A673 (cell line): ENCODE data around the gene PSTPIP1. TPM values are rescaled to one million over a fixed set of nuclear protein-coding genes. Genes with fewer than 3 reads are reported as not detected.

Experiments
- BruUV-seq: library from RNA; stranded (reverse); fragments of 400-500 nt; replicated peaks from 2 replicates; lab custom pipeline; 2021; lab: Mats Ljungman, UMichigan
- CTCF ChIA-PET: fragments of 300-600 bp; sonication (Branson Sonifier 250); formaldehyde crosslinking; loops from one replicate; lab custom pipeline; 2022; ENCODE audit warnings: antibody characterized with exemption; lab: Charles Lee
- POLR2A ChIA-PET: fragments of 300-600 bp; sonication (Branson Sonifier 250); formaldehyde crosslinking; loops from one replicate; lab custom pipeline; 2022; ENCODE audit warnings: antibody characterized with exemption; ENCODE audit not compliant: low non-redundant PET; lab: Charles Lee
- DNase-seq: peaks from one replicate; pipeline ENCODE4 v3.0.0-alpha.2; 2015; ENCODE audit warnings: low spot score
- H3K27ac ChIP-seq: fragments of 200-600 bp; sonication (generic); 2 replicates; pipeline ENCODE4 v1.5.1; 2016; ENCODE audit warnings: mixed run types, low read depth, mild to moderate bottlenecking, mixed read lengths, antibody characterized with exemption, low read length; ENCODE audit not compliant: poor library complexity, severe bottlenecking
- H3K27me3 ChIP-seq: fragments of 200-600 bp; sonication (generic); replicated peaks from 2 replicates; pipeline ENCODE4 v1.6.1; 2017; ENCODE audit warnings: mixed run types, low read depth, mild to moderate bottlenecking, mixed read lengths, antibody characterized with exemption, low read length; ENCODE audit not compliant: insufficient read depth, poor library complexity
- H3K36me3 ChIP-seq: fragments of 200-600 bp; sonication (generic); 2 replicates; pipeline ENCODE4 v1.6.1; 2016; ENCODE audit warnings: mixed run types, mild to moderate bottlenecking, mixed read lengths, antibody characterized with exemption, low read length; ENCODE audit not compliant: insufficient read depth, poor library complexity, severe bottlenecking
- H3K4me1 ChIP-seq: fragments of 200-600 bp; sonication (generic); 2 replicates; pipeline ENCODE4 v1.6.1; 2017; ENCODE audit warnings: mixed run types, mild to moderate bottlenecking, mixed read lengths, antibody characterized with exemption, low read length; ENCODE audit not compliant: insufficient read depth, poor library complexity, severe bottlenecking
- H3K4me3 ChIP-seq: fragments of 200-600 bp; sonication (generic); 2 replicates; pipeline ENCODE4 v1.5.1; 2016; ENCODE audit warnings: low read depth, mixed run types, mild to moderate bottlenecking, mixed read lengths, low read length; ENCODE audit not compliant: poor library complexity, severe bottlenecking
- H3K9me3 ChIP-seq: fragments of 200-600 bp; sonication (generic); 2 replicates; pipeline ENCODE4 v1.6.1; 2016; ENCODE audit warnings: mixed run types, low read depth, mild to moderate bottlenecking, mixed read lengths, antibody characterized with exemption, low read length; ENCODE audit not compliant: poor library complexity, severe bottlenecking
- CTCF ChIP-seq: fragments of 300-800, 200-600 bp; sonication (generic); conservative IDR thresholded peaks from 2 replicates; pipeline ENCODE4 v1.5.1; 2017; ENCODE audit warnings: low read depth, mild to moderate bottlenecking, antibody characterized with exemption, low read length, moderate library complexity, mixed read lengths
- EZH2 ChIP-seq: fragments of 200-600 bp; sonication (generic); IDR thresholded peaks from 2 replicates; pipeline ENCODE4 v1.6.1; 2017; ENCODE audit warnings: borderline replicate concordance, low read depth, mild to moderate bottlenecking, mixed read lengths, antibody characterized with exemption, low read length; ENCODE audit not compliant: poor library complexity, severe bottlenecking
- intact Hi-C: fragments of 100-400 bp; cut with micrococcal nuclease; formaldehyde crosslinking; loops from one replicate; pipeline ENCODE4 v1.10.0; 2022; ENCODE audit not compliant: unreplicated experiment
- total RNA-seq: library from RNA; stranded (reverse); gene quantifications from 2 replicates; pipeline ENCODE4 v1.2.3, GENCODE V29; 2021

Gene PSTPIP1
- total RNA-seq, 1 experiment from 2014 or later = not detected

GRCh38 chr15:77032647-77033416, 37.9 kb downstream of the PSTPIP1 start:
- intact Hi-C loops = no loop called here
- CTCF ChIA-PET = interaction anchor here (2.7 kb wide), 1 partner anchor 511 kb away, joined by 10 read pairs; no protein-coding TSS in a partner anchor
- no peak overlapping the region for H3K27ac ChIP-seq
- peaks cover 8% of the 10 kb centered on the region for H3K4me1 ChIP-seq
- H3K4me3 ChIP-seq = no peak overlapping the region
- no peaks in the 10 kb centered on the region for H3K36me3 ChIP-seq
- no TSS peak for BruUV-seq
- no peaks in the 10 kb centered on the region for H3K9me3 ChIP-seq
- POLR2A ChIA-PET = no interaction called here
- TF ChIP-seq CTCF (no peak), EZH2 (no peak)
- H3K27me3 ChIP-seq = no peaks in the 10 kb centered on the region
- no peak for DNase-seq

- DNase-seq = no peak
- POLR2A ChIA-PET = no interaction called here
These were observed 38.4 kb downstream of the PSTPIP1 start for GRCh38 chr15:77033417-77033728.

More at GRCh38 chr15:77033417-77033728, 38.4 kb downstream of the PSTPIP1 start:
- intact Hi-C loops = no loop called here
- Histone ChIP-seq H3K4me3 (no peak overlapping the region), H3K9me3 (no peaks in the 10 kb centered on the region), H3K36me3 (no peaks in the 10 kb centered on the region), H3K27me3 (no peaks in the 10 kb centered on the region), H3K4me1 (peaks cover 8% of the 10 kb centered on the region), H3K27ac (no peak overlapping the region)
- BruUV-seq = no TSS peak
- CTCF ChIA-PET = interaction anchor here (2.7 kb wide), 1 partner anchor 510 kb away, joined by 10 read pairs; no protein-coding TSS in a partner anchor
- no peak for TF ChIP-seq EZH2
- no peak for TF ChIP-seq CTCF
